ENCODE data around the gene PTGES3.
"Not testable (repeated sequence)": the region's sequence is repeated elsewhere in the genome, so short reads cannot be mapped to it uniquely, and the experiment has no call there.

The PTGES3 gene

DNA sequence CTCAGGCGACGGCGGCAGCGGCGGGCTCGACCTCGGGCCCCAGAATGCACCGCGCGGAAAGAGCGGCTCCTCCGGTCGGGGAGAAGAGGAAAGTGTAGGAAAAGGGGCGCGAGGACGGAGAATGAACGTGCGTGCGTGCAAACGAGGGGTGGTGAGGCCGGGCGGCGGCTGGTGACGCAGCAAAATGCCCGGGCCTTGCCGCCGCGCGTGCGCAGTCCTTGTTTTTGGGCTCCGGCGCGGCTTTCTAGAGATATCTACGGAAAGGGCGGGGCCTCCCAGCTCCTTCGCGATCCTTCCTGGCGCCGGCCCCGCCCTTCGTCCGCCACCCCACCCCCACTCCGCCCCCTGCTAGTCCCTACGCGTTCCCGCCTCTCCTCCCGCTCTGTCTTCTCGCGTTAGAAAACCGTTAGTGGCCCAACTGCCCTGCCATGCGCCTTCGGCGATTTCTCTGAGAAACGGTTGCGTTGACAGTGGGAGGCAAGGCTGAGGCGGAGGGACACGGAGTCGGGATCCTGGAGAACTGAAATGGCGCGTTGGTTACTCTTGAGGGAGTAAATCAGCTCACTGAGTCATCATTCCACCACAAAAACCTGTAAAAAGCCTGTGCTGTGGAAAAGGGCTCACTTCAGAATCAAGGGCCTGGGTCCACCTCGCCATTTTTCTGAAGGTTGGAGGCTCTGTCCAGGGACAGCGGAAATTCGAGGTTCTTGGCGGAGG is at the start of gene PTGES3:
Gene PTGES3, minus strand, starts transcription at position 156 of the 717 bp plus-strand sequence. CDS start 285 bp downstream, outside the sequence.
- Histone ChIP-seq H3K36me3 (ENCODE audit: insufficient read depth, low read length) (no peaks in the 10 kb centered on the region), H3K9ac (ENCODE audit: low read depth, low read length) (peak within 1 kb of the TSS; percentile 99)

DNA sequence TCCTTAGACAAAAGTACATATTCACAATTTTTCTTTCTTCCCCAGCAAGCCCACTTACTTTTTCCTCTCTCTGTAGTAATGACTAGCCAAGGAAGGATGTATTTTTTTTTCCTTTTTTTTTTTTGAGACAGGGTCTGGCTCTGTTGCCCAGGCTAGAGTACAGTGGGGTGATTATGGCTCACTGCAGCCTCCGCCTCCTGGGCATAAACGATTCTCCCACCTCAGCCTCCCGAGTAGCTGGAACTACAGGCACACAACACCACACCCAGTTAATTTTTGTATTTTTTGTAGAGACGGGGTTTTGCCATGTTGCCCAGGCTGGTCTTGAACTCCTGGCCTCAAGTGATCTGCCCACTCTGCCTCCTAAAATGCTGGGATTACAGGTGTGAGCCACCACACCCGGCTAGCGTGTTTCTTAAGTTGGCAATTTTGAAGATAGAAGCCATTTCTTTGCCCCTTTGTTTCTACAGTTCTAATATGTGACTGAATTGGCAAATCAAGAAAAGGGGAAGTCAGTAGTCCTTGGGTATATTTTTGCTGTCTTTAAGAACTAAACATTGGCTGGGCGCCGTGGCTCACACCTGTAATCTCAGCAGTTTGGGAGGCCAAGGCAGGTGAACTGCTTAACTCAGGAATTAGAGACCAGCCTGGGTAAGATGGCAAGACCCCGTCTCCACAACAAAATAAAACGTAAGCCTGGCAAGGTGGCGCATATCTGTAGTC is 40.2 kb upstream of the PTGES3 start:
- Histone ChIP-seq H3K9me3 (ENCODE audit: control insufficient read depth, insufficient read depth, low read length) (no peaks in the 10 kb centered on the region), H3K4me1 (ENCODE audit: insufficient read depth, low read length) (peaks cover 3% of the 10 kb centered on the region), H3K9ac (ENCODE audit: low read depth, low read length) (no peak overlapping the region), H3K36me3 (ENCODE audit: insufficient read depth, low read length) (peaks cover 6% of the 10 kb centered on the region; the same call in 1 of the 2 replicates)

More for the DNA sequence above, at the start of gene PTGES3:
- 0 out of 2 replicates have a peak, but pooled peaks cover 7% of the 10 kb centered on the region for H3K4me1 ChIP-seq (ENCODE audit: insufficient read depth, low read length)
- H3K9me3 ChIP-seq (ENCODE audit: control insufficient read depth, insufficient read depth, low read length): no peaks in the 10 kb centered on the region

DNA sequence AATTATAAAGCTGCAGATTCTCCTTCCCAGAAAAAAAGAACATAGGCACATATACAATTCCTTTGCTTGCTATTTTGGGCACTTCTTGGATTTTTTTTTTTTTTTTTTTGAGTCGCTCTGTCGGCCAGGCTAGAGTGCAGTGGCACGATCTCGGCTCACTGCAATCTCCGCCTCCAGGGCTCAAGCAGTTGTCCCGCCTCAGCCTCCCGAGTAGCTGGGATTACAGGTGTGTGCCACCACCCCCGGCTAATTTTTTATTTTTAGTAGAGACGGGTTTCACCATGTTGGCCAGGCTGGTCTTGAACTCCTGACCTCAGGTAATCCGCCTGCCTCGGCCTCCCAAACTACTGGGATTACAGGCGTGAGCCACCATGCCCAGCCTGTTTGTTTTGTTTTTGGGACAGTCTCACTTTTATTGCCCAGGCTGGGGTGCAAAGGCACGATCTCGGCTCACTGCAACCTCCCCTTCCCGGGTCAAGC is 38.2 kb upstream of the PTGES3 start:
- Histone ChIP-seq H3K36me3 (ENCODE audit: insufficient read depth, low read length) (peaks cover 22% of the 10 kb centered on the region), H3K4me1 (ENCODE audit: insufficient read depth, low read length) (peaks cover 24% of the 10 kb centered on the region)
- not testable (repeated sequence) for H3K9me3 ChIP-seq (ENCODE audit: control insufficient read depth, insufficient read depth, low read length); H3K9ac ChIP-seq (ENCODE audit: low read depth, low read length)

GRCh38 chr12:56725723-56726102 is 37.6 kb upstream of the PTGES3 start:
- H3K4me1 ChIP-seq (ENCODE audit: insufficient read depth, low read length): peaks cover 28% of the 10 kb centered on the region
- H3K9ac ChIP-seq (ENCODE audit: low read depth, low read length): peak overlapping the region; percentile 96
- H3K36me3 ChIP-seq (ENCODE audit: insufficient read depth, low read length): peaks cover 23% of the 10 kb centered on the region
- H3K9me3 ChIP-seq (ENCODE audit: control insufficient read depth, insufficient read depth, low read length): no peaks in the 10 kb centered on the region

- Histone ChIP-seq H3K9ac (ENCODE audit: low read depth, low read length) (peak within 1 kb of the TSS; percentile 96), H3K36me3 (ENCODE audit: insufficient read depth, low read length) (peaks cover 27% of the 10 kb centered on the region), H3K4me1 (ENCODE audit: insufficient read depth, low read length) (peaks cover 33% of the 10 kb centered on the region), H3K9me3 (ENCODE audit: control insufficient read depth, insufficient read depth, low read length) (no peaks in the 10 kb centered on the region)
These were observed 37.1 kb upstream of the PTGES3 start, which contains the start of gene NACA for GRCh38 chr12:56724972-56725722. Gene NACA (minus strand): TSS chr12:56725299. CDS start chr12:56724521, 778 bp downstream.

DNA sequence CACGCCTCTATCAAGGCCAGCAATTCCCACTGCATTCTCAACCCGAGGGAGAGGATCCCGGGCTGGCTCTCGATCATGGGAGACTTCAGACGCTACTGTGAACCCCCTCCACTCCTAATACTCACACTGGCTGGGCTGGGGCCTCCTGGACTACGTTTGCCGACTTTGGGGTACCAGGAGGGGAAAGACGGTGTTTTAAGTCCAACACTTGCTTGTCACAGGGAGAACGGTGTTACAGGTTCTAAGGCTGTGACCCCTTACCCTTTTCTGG is 36.6 kb upstream of the PTGES3 start:
- no peaks in the 10 kb centered on the region for H3K9me3 ChIP-seq (ENCODE audit: control insufficient read depth, insufficient read depth, low read length)
- peak overlapping the region; percentile 96 for H3K9ac ChIP-seq (ENCODE audit: low read depth, low read length)
- peaks cover 31% of the 10 kb centered on the region for H3K36me3 ChIP-seq (ENCODE audit: insufficient read depth, low read length)
- peaks cover 37% of the 10 kb centered on the region for H3K4me1 ChIP-seq (ENCODE audit: insufficient read depth, low read length)

- Histone ChIP-seq H3K9ac (ENCODE audit: low read depth, low read length) (peak overlapping the region; percentile 96), H3K36me3 (ENCODE audit: insufficient read depth, low read length) (peaks cover 33% of the 10 kb centered on the region), H3K9me3 (ENCODE audit: control insufficient read depth, insufficient read depth, low read length) (no peaks in the 10 kb centered on the region), H3K4me1 (ENCODE audit: insufficient read depth, low read length) (peaks cover 38% of the 10 kb centered on the region)
These were observed 36.0 kb upstream of the PTGES3 start for GRCh38 chr12:56723889-56724700.

DNA sequence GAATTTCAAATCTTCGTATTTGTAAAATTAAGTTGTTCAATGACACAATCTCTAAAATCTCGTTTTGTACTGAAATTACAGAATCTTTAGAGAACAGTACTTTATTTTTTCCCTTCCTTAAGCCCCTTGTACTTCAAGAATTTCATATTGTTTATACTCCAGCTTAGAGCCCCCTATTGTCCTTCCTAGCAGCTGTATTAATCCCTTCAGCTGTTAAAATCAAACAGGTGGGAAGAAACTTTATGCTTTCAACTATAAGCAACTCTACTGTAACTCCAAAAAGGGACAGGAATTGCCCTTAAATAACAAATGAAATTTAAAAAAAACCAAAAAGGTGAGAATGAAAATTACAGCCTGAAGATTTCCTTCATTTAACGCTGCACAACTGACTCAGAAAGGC is 35.3 kb upstream of the PTGES3 start:
- peak overlapping the region; percentile 96 for H3K9ac ChIP-seq (ENCODE audit: low read depth, low read length)
- no peaks in the 10 kb centered on the region for H3K9me3 ChIP-seq (ENCODE audit: control insufficient read depth, insufficient read depth, low read length)
- H3K4me1 ChIP-seq (ENCODE audit: insufficient read depth, low read length): peaks cover 43% of the 10 kb centered on the region
- H3K36me3 ChIP-seq (ENCODE audit: insufficient read depth, low read length): peaks cover 37% of the 10 kb centered on the region

DNA sequence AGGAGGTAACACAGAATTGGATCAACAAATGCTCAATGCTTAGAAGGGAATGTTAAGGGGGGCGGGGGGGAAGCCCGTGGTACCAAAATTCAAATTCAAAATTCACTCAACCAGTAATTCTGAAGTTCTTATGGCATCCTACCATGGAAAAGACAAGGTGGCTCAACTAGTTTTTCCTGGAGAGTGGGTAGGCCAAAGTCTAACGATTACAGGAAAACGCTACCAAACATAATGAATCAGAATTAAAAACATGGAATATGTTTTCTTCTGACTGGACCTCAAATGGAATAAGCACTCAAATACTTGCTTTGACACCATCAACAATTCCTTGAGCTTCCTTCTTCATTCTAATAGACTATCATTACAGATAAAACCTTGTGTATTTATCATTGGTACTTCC is 34.7 kb upstream of the PTGES3 start:
- Histone ChIP-seq H3K4me1 (ENCODE audit: insufficient read depth, low read length) (peaks cover 43% of the 10 kb centered on the region), H3K36me3 (ENCODE audit: insufficient read depth, low read length) (peaks cover 37% of the 10 kb centered on the region), H3K9ac (ENCODE audit: low read depth, low read length) (peak overlapping the region; percentile 96; the same call in 1 of the 2 replicates), H3K9me3 (ENCODE audit: control insufficient read depth, insufficient read depth, low read length) (no peaks in the 10 kb centered on the region)

GRCh38 chr12:56721721-56722120 is 33.6 kb upstream of the PTGES3 start:
- H3K9ac ChIP-seq (ENCODE audit: low read depth, low read length): 0 out of 2 replicates have a peak overlapping the region, but pooled peaks have one; percentile 2
- H3K4me1 ChIP-seq (ENCODE audit: insufficient read depth, low read length): peaks cover 43% of the 10 kb centered on the region
- peaks cover 37% of the 10 kb centered on the region for H3K36me3 ChIP-seq (ENCODE audit: insufficient read depth, low read length)
- no peaks in the 10 kb centered on the region for H3K9me3 ChIP-seq (ENCODE audit: control insufficient read depth, insufficient read depth, low read length)

DNA sequence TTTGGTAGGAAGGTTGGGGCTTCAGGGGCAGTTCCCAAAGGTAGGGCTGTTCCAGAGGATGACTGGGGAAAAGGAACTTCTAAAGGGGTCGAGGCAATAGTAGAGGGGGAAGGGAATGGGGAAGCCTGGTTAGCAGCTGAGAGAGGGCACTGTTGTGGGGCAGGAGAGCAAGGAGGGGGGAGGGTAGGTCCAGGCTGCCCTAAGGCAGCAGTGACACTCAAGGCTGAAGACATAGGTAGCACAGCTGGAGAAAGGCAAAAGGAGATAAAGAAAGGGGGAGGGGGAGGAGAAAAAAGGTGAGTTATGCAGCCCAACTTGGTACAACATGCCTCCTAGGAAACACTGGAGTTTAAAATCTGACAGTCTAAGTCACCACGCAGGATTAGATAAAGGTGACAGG is 33.1 kb upstream of the PTGES3 start:
- no peaks in the 10 kb centered on the region for H3K9me3 ChIP-seq (ENCODE audit: control insufficient read depth, insufficient read depth, low read length)
- 0 out of 2 replicates have a peak overlapping the region, but pooled peaks have one; percentile 2 for H3K9ac ChIP-seq (ENCODE audit: low read depth, low read length)
- peaks cover 37% of the 10 kb centered on the region for H3K36me3 ChIP-seq (ENCODE audit: insufficient read depth, low read length)
- peaks cover 43% of the 10 kb centered on the region for H3K4me1 ChIP-seq (ENCODE audit: insufficient read depth, low read length)

DNA sequence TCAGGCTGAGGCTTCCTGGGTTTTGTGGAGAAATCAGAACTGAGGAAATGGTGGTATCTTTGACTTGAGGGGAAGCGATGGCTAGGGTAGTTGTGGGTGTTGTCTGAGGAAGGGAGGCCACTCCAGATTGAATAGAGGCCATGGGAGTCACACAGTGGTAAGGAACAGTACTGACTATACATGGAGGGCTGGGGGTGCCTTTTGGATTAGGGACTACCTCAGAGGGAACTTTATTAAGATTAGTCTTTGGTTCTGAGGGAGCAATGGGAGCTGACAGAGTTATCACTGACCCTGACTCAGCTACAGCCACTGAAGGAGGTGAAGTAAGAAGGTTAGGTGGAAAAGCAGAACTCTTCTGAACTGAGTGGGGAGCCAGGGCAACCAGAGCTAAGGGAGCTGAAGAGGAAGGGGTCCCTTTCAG is 32.7 kb upstream of the PTGES3 start:
- Histone ChIP-seq H3K36me3 (ENCODE audit: insufficient read depth, low read length) (peaks cover 41% of the 10 kb centered on the region), H3K9me3 (ENCODE audit: control insufficient read depth, insufficient read depth, low read length) (no peaks in the 10 kb centered on the region), H3K4me1 (ENCODE audit: insufficient read depth, low read length) (peaks cover 43% of the 10 kb centered on the region), H3K9ac (ENCODE audit: low read depth, low read length) (no peak overlapping the region)

- Histone ChIP-seq H3K9me3 (ENCODE audit: control insufficient read depth, insufficient read depth, low read length) (no peaks in the 10 kb centered on the region), H3K36me3 (ENCODE audit: insufficient read depth, low read length) (peaks cover 55% of the 10 kb centered on the region), H3K9ac (ENCODE audit: low read depth, low read length) (no peak overlapping the region), H3K4me1 (ENCODE audit: insufficient read depth, low read length) (peaks cover 43% of the 10 kb centered on the region)
These were observed 31.0 kb upstream of the PTGES3 start for GRCh38 chr12:56719056-56719455.

- peaks cover 43% of the 10 kb centered on the region for H3K4me1 ChIP-seq (ENCODE audit: insufficient read depth, low read length)
- peaks cover 55% of the 10 kb centered on the region for H3K36me3 ChIP-seq (ENCODE audit: insufficient read depth, low read length)
- H3K9ac ChIP-seq (ENCODE audit: low read depth, low read length): no peak overlapping the region
- H3K9me3 ChIP-seq (ENCODE audit: control insufficient read depth, insufficient read depth, low read length): no peaks in the 10 kb centered on the region
These were observed 30.6 kb upstream of the PTGES3 start for GRCh38 chr12:56718636-56719035.
